Kidney (tissue), 14 donors: ENCODE data around the gene CD4. TPM values are rescaled to one million over a fixed set of nuclear protein-coding genes. Genes with fewer than 3 reads are reported as not detected.

ENCODE experiments used
- DNase-seq, 5 donors: peaks; one replicate each; pipeline ENCODE4 v3.0.0-alpha.2; 2013 to 2020
- FAIRE-seq: peaks from 2 replicates; lab custom pipeline; 2012; peaks lifted over from hg19 to GRCh38; lab: Jason Lieb, UNC
- H3K27ac ChIP-seq, 2 donors: one replicate each; pipeline ENCODE4 v1.7.0; 2013; ENCODE audit warnings: low read depth in 2 of 2, low read length in 2 of 2, inconsistent platforms in 1 of 2
- H3K27me3 ChIP-seq: one replicate; pipeline ENCODE4 v1.7.1; 2013; ENCODE audit warnings: low read length, inconsistent platforms; ENCODE audit not compliant: control insufficient read depth, insufficient read depth
- H3K36me3 ChIP-seq, 3 donors: one replicate each; pipeline versions ENCODE4 v1.7.0 to v1.7.1; 2013; ENCODE audit warnings: low read length in 3 of 3, control low read depth in 1 of 3, inconsistent platforms in 1 of 3; ENCODE audit not compliant: insufficient read depth in 3 of 3, control insufficient read depth in 2 of 3
- H3K4me1 ChIP-seq, 3 donors: one replicate each; pipeline versions ENCODE4 v1.7.0 to v1.7.1; 2013; ENCODE audit warnings: low read length in 3 of 3, inconsistent platforms in 1 of 3, low read depth in 1 of 3; ENCODE audit not compliant: control insufficient read depth in 2 of 3, insufficient read depth in 2 of 3
- H3K4me3 ChIP-seq, 3 donors: one replicate each; pipeline versions ENCODE4 v1.7.0 to v1.8.1; 2013; ENCODE audit warnings: low read length in 3 of 3, control low read depth in 1 of 3, inconsistent platforms in 1 of 3
- H3K9ac ChIP-seq, 3 donors: one replicate each; pipeline versions ENCODE4 v1.7.0 to v1.7.1; 2013; ENCODE audit warnings: low read length in 3 of 3, control low read depth in 1 of 3, inconsistent platforms in 1 of 3
- H3K9me3 ChIP-seq, 3 donors: one replicate each; pipeline versions ENCODE4 v1.7.0 to v1.7.1; 2013; ENCODE audit warnings: low read length in 3 of 3, control low read depth in 1 of 3, inconsistent platforms in 1 of 3; ENCODE audit not compliant: control insufficient read depth in 2 of 3, insufficient read depth in 1 of 3
- intact Hi-C: fragments of 100-400 bp; cut with DNase I; formaldehyde crosslinking; loops from one replicate; pipeline ENCODE4 v1.11.1; 2022
- polyA plus RNA-seq: library from polyadenylated mRNA; stranded (reverse); fragments of 350-450 nt; fragmentation: Illumina TruSeq; extraction: RNeasy Lipid Tissue Mini Kit (QIAGEN cat#74804); gene quantifications from one replicate; pipeline ENCODE4 v1.2.3, GENCODE V29; 2014; ENCODE audit warnings: low read depth, low replicate concordance; ENCODE audit not compliant: insufficient read depth
- total RNA-seq: library from RNA; stranded (reverse); fragmentation: NEBNext Ultra II Directional; extraction: Animal tissue kit (Norgen Biotek cat#: 25700); gene quantifications from one replicate; pipeline ENCODE4 v1.2.1, GENCODE V29; 2021
- TF ChIP-seq, protein P1 (sequence below): IDR thresholded peaks from 3 replicates; pipeline ENCODE4 v1.5.1; 2012; ENCODE audit warnings: mild to moderate bottlenecking, moderate library complexity, borderline replicate concordance; ENCODE audit not compliant: insufficient read depth; ENCODE audit errors: extremely low read depth
- donor health status: control.
- donor health status: control.
- donor health status: control.
- donor health status: control.
- donor health status: control.
- donor health status: DM: yes; HTN: yes; CAD: no.
- donor health status: Normal renal cell carcinoma (clear cell type).

The CD4 gene
- total and polyA plus RNA-seq, 2 donors from 2014 or later = 12.2 to 38.1 TPM

DNA sequence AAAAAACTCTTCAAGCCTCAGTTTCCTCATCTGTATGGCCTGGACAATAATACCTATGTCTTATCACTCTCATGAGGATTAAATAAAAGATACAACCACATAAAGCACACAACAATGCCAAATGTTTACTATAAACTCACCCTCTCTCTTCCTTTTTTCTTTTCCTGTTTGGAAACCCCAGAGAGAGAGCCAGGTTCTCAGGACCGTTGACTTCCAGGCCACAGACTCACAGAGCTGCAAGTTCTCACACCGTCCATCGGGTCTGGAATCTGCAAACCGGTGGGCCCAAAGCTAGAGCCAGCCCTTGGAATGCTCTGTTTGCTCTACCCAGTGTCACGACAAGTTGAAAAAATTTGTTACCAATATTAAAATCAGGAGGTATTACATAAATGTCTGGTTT, 4.6 kb upstream of the CD4 start:
- TF ChIP-seq, protein P1, sequence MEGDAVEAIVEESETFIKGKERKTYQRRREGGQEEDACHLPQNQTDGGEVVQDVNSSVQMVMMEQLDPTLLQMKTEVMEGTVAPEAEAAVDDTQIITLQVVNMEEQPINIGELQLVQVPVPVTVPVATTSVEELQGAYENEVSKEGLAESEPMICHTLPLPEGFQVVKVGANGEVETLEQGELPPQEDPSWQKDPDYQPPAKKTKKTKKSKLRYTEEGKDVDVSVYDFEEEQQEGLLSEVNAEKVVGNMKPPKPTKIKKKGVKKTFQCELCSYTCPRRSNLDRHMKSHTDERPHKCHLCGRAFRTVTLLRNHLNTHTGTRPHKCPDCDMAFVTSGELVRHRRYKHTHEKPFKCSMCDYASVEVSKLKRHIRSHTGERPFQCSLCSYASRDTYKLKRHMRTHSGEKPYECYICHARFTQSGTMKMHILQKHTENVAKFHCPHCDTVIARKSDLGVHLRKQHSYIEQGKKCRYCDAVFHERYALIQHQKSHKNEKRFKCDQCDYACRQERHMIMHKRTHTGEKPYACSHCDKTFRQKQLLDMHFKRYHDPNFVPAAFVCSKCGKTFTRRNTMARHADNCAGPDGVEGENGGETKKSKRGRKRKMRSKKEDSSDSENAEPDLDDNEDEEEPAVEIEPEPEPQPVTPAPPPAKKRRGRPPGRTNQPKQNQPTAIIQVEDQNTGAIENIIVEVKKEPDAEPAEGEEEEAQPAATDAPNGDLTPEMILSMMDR = no peak
- no peak overlapping the region for H3K4me3 ChIP-seq
- H3K9me3 ChIP-seq = no peaks in the 10 kb centered on the region
- no peaks in the 10 kb centered on the region for H3K36me3 ChIP-seq
- intact Hi-C loops = no loop called here
- peaks cover 0 to 7% (median 1%) of the 10 kb centered on the region in 3 donors for H3K4me1 ChIP-seq
- no peak overlapping the region for H3K27ac ChIP-seq
- no peak for DNase-seq
- H3K27me3 ChIP-seq = no peaks in the 10 kb centered on the region
- FAIRE-seq = no peak
- no peak overlapping the region for H3K9ac ChIP-seq

DNA sequence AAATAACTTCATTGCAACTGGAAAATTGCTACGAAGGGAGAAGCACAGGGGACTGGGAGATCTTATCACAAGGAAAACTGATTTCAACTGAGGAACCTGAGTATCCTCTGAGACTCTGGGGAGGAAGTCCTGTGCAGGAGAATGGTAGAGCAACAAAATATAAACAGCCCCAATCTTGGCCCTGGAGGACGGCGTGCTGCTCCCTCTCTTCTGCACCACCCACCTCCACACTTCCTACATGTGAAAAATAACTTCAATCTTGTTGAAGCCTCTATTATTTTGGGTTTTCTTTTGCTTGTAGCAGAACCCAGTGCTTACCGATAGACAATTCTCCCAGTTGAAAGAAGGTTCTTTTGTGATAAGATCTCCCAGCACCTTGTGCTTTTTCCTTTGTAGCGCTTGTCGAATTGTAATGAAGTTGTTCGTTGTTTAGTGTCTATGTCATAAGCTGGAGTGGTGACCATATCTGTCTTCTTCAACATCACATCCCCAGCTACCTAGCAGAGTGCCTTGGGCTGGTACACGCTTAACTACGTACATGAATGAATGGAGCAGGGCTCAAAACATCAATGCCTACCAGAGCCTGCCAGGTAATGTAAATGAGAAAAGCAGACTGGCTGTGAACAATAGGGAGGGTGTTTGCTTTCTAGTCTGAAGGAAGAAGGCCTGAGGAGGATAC, 2.8 kb upstream of the CD4 start:
- FAIRE-seq (no peak), DNase-seq (no peak)
- H3K36me3 ChIP-seq = no peaks in the 10 kb centered on the region
- TF ChIP-seq, protein P1 = no peak
- no peak overlapping the region for H3K4me3 ChIP-seq
- H3K4me1 ChIP-seq = peaks cover 0 to 4% (median 0%) of the 10 kb centered on the region in 3 donors
- no peaks in the 10 kb centered on the region for H3K27me3 ChIP-seq
- H3K9ac ChIP-seq = no peak overlapping the region
- no peak overlapping the region for H3K27ac ChIP-seq
- intact Hi-C loops = no loop called here
- no peaks in the 10 kb centered on the region for H3K9me3 ChIP-seq

DNA sequence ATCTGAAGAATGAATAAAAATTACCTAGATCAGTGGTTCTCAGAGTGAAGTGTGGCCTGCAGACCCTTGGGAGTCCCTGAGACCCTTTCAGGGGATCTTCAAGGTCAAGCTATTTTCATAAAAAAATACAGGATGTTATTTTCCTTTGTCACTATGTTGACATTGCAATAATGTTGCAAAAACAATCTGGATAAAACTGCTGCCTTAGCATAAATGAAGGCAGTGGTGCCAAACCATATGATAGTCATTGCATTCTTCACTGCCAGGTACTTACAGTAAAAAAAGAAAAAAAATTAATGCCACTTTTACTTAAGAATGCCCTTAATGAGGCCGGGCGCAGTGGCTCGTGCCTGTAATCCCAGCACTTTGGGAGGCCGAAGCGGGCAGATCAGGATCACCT, 2.0 kb upstream of the CD4 start:
- no peaks in the 10 kb centered on the region for H3K36me3 ChIP-seq
- TF ChIP-seq, protein P1 = no peak
- no peak overlapping the region for H3K27ac ChIP-seq
- no peak for FAIRE-seq
- H3K27me3 ChIP-seq = no peaks in the 10 kb centered on the region
- H3K4me1 ChIP-seq = peaks cover 0 to 4% (median 0%) of the 10 kb centered on the region in 3 donors
- H3K4me3 ChIP-seq = no peak overlapping the region
- intact Hi-C loops = no loop called here
- no peak for DNase-seq
- H3K9ac ChIP-seq = no peak overlapping the region
- no peaks in the 10 kb centered on the region for H3K9me3 ChIP-seq
